ENCODE measurements around the gene PPM1L. TPM values are rescaled to one million over a fixed set of nuclear protein-coding genes. Genes with fewer than 3 reads are reported as not detected.
A peak's percentile ranks its signal among the peaks of the same experiment; 100 is the strongest.

Gene PPM1L
- total RNA-seq, 1 donor from 2014 or later = 14.9 TPM

GRCh38 chr3:160784853-160785252 lies 28.8 kb downstream of the PPM1L start:
- intact Hi-C loops (cut with DNase I) = no loop called here
- Histone ChIP-seq H3K9me3 (no peaks in the 10 kb centered on the region), H3K4me1 (no peaks in the 10 kb centered on the region), H3K4me3 (no peak overlapping the region), H3K27me3 (ENCODE audit: low read depth) (no peaks in the 10 kb centered on the region), H3K27ac (no peak overlapping the region), H3K36me3 (no peaks in the 10 kb centered on the region)
- TF ChIP-seq CTCF (IDR thresholded peaks at IDR 0.05) = no peak
- ATAC-seq (peak; percentile 82 to 92), DNase-seq (no peak)

GRCh38 chr3:160790726-160791125 lies 34.7 kb downstream of the PPM1L start:
- no peaks in the 10 kb centered on the region for H3K9me3 ChIP-seq
- H3K27me3 ChIP-seq (ENCODE audit: low read depth) = no peaks in the 10 kb centered on the region
- no peak for TF ChIP-seq CTCF (IDR thresholded peaks at IDR 0.05)
- no peak overlapping the region for H3K27ac ChIP-seq
- H3K4me1 ChIP-seq = no peaks in the 10 kb centered on the region
- no peaks in the 10 kb centered on the region for H3K36me3 ChIP-seq
- no peak for ATAC-seq
- no peak overlapping the region for H3K4me3 ChIP-seq
- intact Hi-C loops (cut with DNase I) = no loop called here
- no peak for DNase-seq

GRCh38 chr3:160792540-160792939 lies 36.5 kb downstream of the PPM1L start:
- TF ChIP-seq CTCF (IDR thresholded peaks at IDR 0.05) = no peak

GRCh38 chr3:160793722-160794252 lies 37.8 kb downstream of the PPM1L start:
- intact Hi-C loops (cut with DNase I) = no loop called here
- no peak for TF ChIP-seq CTCF (IDR thresholded peaks at IDR 0.05)
- ATAC-seq (no peak), DNase-seq (no peak)
- no peak overlapping the region for H3K4me3 ChIP-seq
- no peak overlapping the region for H3K27ac ChIP-seq
- no peaks in the 10 kb centered on the region for H3K4me1 ChIP-seq
- no peaks in the 10 kb centered on the region for H3K36me3 ChIP-seq
- H3K27me3 ChIP-seq (ENCODE audit: low read depth) = no peaks in the 10 kb centered on the region
- no peaks in the 10 kb centered on the region for H3K9me3 ChIP-seq

More at GRCh38 chr3:160792540-160792939, 36.5 kb downstream of the PPM1L start:
- intact Hi-C loops (cut with DNase I) = no loop called here
- Histone ChIP-seq H3K4me1 (no peaks in the 10 kb centered on the region), H3K4me3 (no peak overlapping the region), H3K27ac (no peak overlapping the region), H3K36me3 (no peaks in the 10 kb centered on the region), H3K9me3 (no peaks in the 10 kb centered on the region), H3K27me3 (ENCODE audit: low read depth) (no peaks in the 10 kb centered on the region)
- ATAC-seq = no peak
- DNase-seq = no peak

GRCh38 chr3:160796089-160796812 lies 40.2 kb downstream of the PPM1L start:
- ATAC-seq = no peak
- no peak for TF ChIP-seq CTCF (IDR thresholded peaks at IDR 0.05)
- H3K27ac ChIP-seq = peak overlapping the region; percentile 43
- no peaks in the 10 kb centered on the region for H3K9me3 ChIP-seq
- no peaks in the 10 kb centered on the region for H3K36me3 ChIP-seq
- peaks cover 3% of the 10 kb centered on the region for H3K4me1 ChIP-seq
- intact Hi-C loops (cut with DNase I) = no loop called here
- H3K4me3 ChIP-seq = no peak overlapping the region
- no peaks in the 10 kb centered on the region for H3K27me3 ChIP-seq (ENCODE audit: low read depth)
- no peak for DNase-seq
